ENCODE data around the gene PADI4. TPM values are rescaled to one million over a fixed set of nuclear protein-coding genes. Genes with fewer than 3 reads are reported as not detected.
"Not testable (repeated sequence)": the region's sequence is repeated elsewhere in the genome, so short reads cannot be mapped to it uniquely, and the experiment has no call there.

The PADI4 gene
- total RNA-seq, 2 experiments from 2014 or later, result 0.23 to 0.30 TPM

DNA sequence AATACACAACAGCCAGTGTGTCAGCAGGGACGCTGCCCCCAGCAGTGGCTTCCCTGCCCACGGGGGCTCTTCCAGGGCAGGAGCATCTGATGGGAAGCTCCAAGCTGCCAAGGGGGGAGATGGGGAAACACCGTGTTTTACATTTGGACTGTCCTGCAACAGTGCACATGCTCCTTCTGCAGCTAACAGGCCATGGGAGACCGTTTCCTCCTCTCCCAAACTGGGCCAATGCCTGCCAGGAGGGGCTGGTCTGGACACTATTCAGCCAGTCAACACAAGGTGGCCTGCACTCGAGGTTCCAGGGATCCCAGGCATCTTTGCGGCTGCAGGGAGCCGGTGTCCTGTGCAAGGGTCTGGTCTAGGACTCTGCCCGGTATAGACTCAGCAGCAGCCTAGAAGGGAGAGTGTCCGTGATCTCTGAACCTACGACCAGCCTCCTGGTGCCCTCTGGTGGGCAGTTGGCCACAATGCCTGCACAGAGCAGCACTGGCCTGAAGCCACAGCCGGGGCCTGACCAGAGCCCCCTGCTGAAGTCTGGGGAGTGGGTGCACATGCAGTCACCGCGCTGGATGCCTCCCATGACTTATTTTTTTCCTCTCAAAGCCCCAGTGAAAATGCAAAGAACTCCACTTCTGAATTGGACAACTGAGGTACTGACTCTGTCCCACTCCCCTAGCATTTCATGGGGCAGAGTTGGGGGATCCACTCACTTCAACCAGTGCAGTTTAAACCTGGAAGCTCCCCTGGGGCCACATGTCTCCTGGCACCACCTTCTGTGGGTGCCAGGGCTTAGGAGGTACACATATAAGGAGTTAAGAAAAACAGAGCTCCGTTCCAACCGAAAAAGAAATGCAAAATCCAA is 98.1 kb downstream of the PADI4 start:
- no peaks in the 10 kb centered on the region for H3K27me3 Mint-ChIP-seq
- intact Hi-C loops (cut with DNase I, micrococcal nuclease), result no loop called here
- ChIA-PET CTCF (interaction anchor here (0.8 to 1.0 kb wide), 2 partner anchors 346 to 1468 kb away, joined by 3 read pairs; no protein-coding TSS in a partner anchor), POLR2A (no interaction called here)
- H3K9me3 Mint-ChIP-seq (ENCODE audit: low read depth), result no peaks in the 10 kb centered on the region
- no peak overlapping the region for H3K27ac Mint-ChIP-seq
- DNase-seq (peak; percentile 72), ATAC-seq (peak; percentile 86)
- peaks cover 34% of the 10 kb centered on the region for H3K36me3 Mint-ChIP-seq (ENCODE audit: low read depth)
- no peak overlapping the region for H3K4me3 Mint-ChIP-seq
- no peaks in the 10 kb centered on the region for H3K4me1 Mint-ChIP-seq

DNA sequence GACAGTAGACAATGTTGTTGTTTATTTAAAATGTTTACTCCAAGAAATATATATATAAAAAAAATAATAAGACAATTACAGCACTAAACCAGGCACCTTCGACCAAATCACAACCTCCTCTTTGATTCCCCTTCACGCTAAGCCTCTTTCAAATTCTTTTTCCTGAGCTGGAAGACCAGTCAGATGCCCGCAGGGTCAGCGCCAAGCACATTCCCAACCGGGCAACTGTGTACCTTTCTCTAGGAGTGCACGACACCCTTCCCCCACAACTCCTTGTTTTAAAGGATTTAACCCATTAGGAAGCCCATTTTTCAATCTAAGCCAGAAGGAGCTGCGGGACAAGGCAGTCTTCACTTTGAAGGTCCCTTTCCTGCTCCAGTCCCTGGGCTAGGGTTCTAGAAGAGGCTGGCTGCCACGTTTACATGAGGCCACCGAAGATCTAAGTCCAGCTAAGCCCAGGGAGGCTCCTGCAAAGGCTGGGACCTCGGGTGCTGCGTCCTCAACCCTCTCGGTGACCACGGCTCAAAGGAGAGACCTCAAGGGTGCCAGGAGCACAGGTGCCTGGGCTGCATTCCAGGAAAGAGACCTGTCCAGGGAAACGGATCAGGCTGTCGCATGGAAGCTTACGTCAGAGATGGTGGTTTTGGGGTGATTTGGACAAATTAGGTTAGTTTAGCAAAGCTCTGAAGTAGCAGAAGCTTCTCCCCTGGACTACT is 98.9 kb downstream of the PADI4 start:
- CTCF ChIA-PET, result interaction anchor here (0.8 to 1.0 kb wide), 2 partner anchors 347 to 1467 kb away, joined by 3 read pairs; no protein-coding TSS in a partner anchor
- H3K9me3 Mint-ChIP-seq (ENCODE audit: low read depth); H3K27ac Mint-ChIP-seq; DNase-seq; H3K4me1 Mint-ChIP-seq; H3K27me3 Mint-ChIP-seq; H3K4me3 Mint-ChIP-seq; intact Hi-C loops (cut with DNase I, micrococcal nuclease); ATAC-seq; POLR2A ChIA-PET: not testable (repeated sequence)
- peaks cover 42% of the 10 kb centered on the region for H3K36me3 Mint-ChIP-seq (ENCODE audit: low read depth)

DNA sequence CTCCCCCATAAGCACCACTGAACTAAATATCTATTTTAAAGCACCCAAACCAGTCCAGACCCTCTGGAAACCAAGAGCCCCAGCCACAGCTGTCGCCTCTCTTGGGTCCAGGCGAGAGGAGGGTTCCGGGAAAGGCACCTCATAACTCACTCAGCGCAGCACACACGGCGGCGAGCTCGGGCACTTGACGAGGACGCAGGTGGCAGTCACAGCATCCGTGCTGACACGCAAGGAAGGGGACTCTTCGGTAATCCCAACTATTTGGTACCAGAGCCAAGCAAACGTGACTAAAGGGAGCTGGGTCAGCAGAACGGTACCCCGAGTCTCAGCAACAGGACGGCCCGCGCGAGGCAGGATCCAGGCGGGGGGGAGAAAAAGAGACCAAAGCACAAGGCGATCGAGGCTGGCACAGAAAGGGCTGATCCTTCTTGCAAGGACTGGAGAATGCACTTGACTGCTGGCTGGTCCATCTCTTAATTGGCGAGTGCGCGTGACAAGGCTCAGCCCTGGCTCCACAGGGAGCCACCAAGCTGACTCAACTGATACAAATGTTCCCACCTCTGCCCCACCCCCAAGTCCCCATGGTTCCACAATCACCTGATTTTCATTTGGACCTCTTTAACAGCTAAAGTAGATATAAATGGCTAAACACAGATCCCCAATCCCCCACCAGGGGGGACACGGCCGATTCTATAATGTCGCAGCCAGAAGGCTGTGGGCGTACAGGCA is 100.0 kb downstream of the PADI4 start:
- POLR2A ChIA-PET; intact Hi-C loops (cut with DNase I, micrococcal nuclease); ATAC-seq; H3K9me3 Mint-ChIP-seq (ENCODE audit: low read depth); H3K27ac Mint-ChIP-seq; H3K4me3 Mint-ChIP-seq; H3K27me3 Mint-ChIP-seq; H3K4me1 Mint-ChIP-seq; DNase-seq: not testable (repeated sequence)
- peaks cover 47% of the 10 kb centered on the region for H3K36me3 Mint-ChIP-seq (ENCODE audit: low read depth)
- CTCF ChIA-PET, result interaction anchor here (0.6 kb wide), 1 partner anchor 45 kb away, joined by 3 read pairs; no protein-coding TSS in a partner anchor

DNA sequence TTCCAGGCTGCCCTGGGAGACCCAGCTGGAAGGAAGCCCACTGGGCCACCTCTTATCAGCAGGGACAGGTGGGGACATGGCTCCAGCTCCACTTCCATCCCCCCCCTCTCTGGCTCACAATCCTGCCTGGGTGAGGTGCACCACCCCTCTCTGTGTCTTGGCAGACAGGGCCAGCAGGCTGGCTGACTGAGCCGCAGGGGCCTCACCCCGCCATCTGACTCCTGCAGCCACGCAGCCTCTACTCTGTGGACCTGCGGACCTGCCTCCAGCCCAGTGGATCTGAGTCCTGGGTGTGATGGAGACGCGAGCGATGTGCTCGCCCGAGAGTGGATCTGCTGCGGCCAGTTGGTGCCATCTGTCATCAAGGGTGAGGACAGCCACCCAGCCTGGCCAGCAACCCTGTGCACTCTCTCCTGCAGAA is 101.4 kb downstream of the PADI4 start:
- no peak overlapping the region for H3K27ac Mint-ChIP-seq
- H3K4me3 Mint-ChIP-seq, result no peak overlapping the region
- POLR2A ChIA-PET, result no interaction called here
- DNase-seq (no peak), ATAC-seq (no peak)
- H3K9me3 Mint-ChIP-seq (ENCODE audit: low read depth), result no peaks in the 10 kb centered on the region
- no peaks in the 10 kb centered on the region for H3K27me3 Mint-ChIP-seq
- H3K36me3 Mint-ChIP-seq (ENCODE audit: low read depth), result peaks cover 54% of the 10 kb centered on the region
- CTCF ChIA-PET, result no interaction called here
- intact Hi-C loops (cut with DNase I, micrococcal nuclease), result no loop called here
- H3K4me1 Mint-ChIP-seq, result no peaks in the 10 kb centered on the region

DNA sequence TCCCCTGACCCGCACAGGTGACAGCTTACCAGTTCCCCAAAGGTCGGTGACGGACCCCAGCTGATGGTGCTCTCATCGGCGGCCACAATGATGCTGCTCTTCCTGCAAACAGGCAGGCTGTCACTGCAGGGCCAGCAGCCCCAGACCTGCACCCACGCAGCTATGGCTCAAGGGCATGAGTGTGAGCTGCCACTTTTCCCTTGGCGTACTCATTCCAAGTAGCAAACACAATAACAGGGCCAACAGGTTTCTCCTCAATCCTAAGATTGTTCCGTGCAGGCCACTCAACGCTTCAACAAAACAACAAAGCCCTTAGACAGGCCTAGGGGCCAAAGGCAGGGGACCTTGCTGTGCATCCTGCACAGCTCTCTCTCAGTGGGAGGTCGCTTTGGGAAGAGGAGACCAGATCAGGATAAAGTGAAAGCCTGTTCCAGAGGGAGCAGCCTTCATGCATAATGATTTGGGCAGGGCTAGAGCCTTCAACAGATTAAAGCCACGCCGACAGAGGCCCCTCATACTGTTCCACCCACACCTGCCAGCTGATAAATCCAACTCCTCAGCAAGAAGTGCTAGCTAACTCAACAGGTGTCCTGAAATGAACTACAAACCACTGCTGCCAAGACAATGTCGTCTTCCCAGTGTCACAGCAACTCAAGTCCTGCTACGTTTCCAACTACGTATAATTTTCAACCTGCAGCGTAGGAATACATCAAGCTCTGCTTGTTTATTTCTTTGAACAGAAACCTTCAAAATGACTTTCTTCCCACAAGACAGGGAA is 104.3 kb downstream of the PADI4 start:
- ATAC-seq, result no peak
- Mint-ChIP-seq H3K4me1 (no peaks in the 10 kb centered on the region), H3K27me3 (no peaks in the 10 kb centered on the region), H3K27ac (no peak overlapping the region), H3K9me3 (ENCODE audit: low read depth) (no peaks in the 10 kb centered on the region), H3K36me3 (ENCODE audit: low read depth) (peaks cover 75% of the 10 kb centered on the region), H3K4me3 (no peak overlapping the region)
- intact Hi-C loops (cut with DNase I, micrococcal nuclease), result no loop called here
- POLR2A ChIA-PET, result no interaction called here
- CTCF ChIA-PET, result no interaction called here
- no peak for DNase-seq

Small RNA genes within 50 kb of the gene (microRNA-seq; reads per million reads assigned to microRNA genes)
- not detected for gene MIR3972 (ENCODE audit: borderline replicate concordance)

Other genes with a start within 250 kb of the PADI4 start
- under 1 TPM in 1 of 2 experiments, not detected in 1; 0.05 TPM for gene PADI2, start 188.7 kb upstream of the PADI4 start, total RNA-seq
- not detected for gene PADI1, start 103.1 kb upstream of the PADI4 start, total RNA-seq
- not detected for gene PADI3, start 59.1 kb upstream of the PADI4 start, total RNA-seq
- not detected for gene PADI6, start 64.0 kb downstream of the PADI4 start, total RNA-seq
- 100 to 1,000 TPM; 107 to 120 TPM for gene RCC2, start 131.5 kb downstream of the PADI4 start, total RNA-seq
- not detected for gene ARHGEF10L, start 231.5 kb downstream of the PADI4 start, total RNA-seq

Measured in activated CD4-positive, alpha-beta T cell treated with anti-CD3 and anti-CD28 coated beads for 36 hours (primary cell).